ENCODE data around the gene MYOG.
A peak's percentile ranks its signal among the peaks of the same experiment; 100 is the strongest.

Gene MYOG

DNA sequence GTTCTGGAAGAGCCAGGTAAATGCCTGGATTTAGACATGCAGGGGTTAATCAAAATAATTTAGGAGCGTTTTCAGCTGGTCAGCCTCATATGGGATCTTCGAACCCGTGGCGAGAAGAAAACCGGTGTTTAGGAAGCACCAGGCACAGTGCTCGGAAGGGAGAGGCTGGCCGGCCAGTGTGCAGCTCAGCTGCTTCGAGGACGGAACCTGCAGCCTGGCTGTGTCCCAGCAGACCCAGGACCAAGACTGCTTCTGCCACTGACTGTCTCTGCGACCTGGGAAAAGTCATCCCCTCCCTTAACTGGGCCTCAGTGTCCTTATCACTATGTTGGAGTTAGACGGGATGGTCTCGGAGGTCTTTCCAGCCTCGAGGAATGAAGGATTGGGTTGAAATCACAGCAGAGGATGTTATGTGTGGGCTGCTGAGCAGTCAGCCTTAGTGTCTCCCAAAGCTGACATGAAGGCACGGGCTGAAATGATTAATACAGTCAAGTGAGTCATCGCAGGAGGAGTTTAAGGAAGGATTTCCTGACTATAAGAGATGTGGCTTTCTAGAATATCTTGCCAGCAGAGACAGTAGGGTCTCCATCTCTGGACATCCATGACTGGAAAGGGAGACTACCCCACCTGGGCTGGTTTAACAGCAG, 38.7 kb downstream of the MYOG start:
- DNase-seq (ENCODE audit: low read depth) = no peak

DNA sequence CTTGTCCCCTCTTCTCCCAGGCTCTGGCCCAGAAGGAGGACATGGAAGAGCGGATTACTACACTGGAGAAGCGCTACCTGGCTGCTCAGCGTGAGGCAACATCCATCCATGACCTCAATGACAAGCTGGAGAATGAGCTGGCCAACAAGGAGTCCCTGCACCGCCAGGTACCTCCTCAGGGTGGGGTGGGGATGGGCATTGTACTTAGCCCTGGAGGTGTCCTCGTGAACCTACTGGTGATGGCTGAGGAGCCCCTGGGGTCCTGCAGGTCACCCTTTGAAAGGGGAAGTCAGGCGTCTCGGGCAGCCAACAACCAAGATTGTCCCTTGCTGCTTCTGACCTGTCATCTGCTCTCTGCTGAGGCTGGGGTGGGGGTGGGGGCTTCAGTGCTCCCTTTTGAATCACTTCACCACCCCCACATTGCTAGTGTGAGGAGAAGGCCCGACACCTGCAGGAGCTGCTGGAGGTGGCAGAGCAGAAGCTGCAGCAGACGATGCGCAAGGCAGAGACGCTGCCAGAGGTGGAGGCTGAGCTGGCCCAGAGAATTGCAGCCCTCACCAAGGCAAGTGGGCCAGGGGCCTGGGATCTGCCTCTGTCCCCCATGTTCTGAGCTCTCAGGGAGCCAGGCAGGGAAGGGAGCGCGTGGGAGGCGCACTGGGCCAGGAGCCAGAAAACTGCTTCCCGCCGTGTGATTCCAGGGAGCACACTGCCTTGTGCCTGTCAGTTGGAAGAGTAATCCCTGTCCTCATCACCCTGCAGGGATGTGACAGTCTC, 39.8 kb downstream of the MYOG start:
- no peak for DNase-seq (ENCODE audit: low read depth)

- no peak for DNase-seq (ENCODE audit: low read depth)
Observed at GRCh38 chr1:203045336-203045735, 40.5 kb downstream of the MYOG start.

GRCh38 chr1:203044546-203045250, 41.1 kb downstream of the MYOG start:
- no peak for DNase-seq (ENCODE audit: low read depth)

DNA sequence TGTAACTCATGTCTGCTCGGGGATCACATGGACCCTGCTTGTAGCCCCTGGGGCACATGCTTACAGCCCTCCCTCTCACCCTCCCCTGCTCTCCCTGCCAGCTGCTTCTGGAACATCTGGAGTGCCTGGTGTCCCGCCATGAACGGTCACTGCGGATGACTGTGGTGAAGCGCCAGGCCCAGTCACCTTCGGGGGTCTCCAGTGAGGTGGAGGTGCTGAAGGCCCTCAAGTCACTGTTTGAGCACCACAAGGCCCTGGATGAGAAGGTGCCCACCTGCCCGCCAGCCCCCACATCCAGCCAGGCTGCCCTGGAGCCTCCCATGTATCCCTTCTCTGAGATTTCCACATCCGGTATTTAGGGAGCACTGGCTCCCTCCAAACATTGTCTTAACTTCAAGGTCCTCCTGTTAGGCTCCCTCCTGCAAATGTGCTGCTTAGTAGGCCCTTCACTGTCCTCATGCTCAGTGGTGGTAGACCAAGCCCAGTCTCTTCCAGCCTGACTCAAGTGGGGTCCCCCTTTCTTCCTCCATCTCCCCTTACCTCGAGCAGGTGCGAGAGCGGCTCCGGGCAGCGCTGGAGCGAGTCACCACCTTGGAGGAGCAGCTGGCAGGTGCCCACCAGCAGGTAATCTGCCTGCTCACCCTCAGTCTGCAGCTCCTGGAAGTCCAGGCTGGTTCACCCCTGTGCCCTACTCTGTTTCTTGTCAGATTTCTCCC, 41.8 kb downstream of the MYOG start:
- no peak for DNase-seq (ENCODE audit: low read depth)

GRCh38 chr1:203041351-203041932, 44.4 kb downstream of the MYOG start:
- DNase-seq (ENCODE audit: low read depth) = no peak

DNA sequence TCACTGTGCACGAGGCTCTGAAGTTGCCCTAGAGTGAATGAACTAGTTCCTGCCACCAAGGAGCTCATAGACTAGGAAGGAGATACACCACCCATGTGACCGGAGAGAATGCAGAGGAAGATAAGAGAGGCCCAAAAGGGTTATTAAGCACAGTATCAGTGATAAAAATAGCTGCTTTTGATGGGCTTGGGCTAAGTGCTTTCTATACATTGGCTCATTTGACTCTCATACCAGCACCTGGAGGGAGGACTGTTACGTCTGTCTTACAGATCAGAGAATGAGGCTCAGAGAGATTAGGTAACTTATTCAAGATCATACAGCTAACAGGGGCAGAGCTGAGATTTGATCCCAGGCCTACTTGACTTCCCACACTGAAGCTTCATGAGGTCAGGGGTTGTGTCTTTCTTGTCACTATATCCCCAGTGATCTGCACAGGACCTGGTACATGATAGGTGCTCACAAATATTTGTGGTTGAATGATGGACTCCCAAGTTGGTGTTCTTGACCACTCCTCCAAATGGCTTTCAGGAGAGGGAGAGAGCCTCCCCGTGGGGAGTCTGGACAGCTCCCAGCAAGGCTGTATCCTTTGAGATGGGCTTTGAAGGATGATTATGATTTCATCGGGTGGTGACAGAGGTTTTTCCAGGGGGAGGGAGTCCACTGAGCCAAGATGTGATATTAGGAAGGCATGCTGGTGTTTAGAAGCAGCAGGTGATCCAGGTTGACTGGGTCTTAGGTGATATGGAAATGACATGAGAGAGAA, 45.1 kb downstream of the MYOG start:
- no peak for DNase-seq (ENCODE audit: low read depth)

GRCh38 chr1:203039609-203040512, 46.0 kb downstream of the MYOG start:
- DNase-seq (ENCODE audit: low read depth) = no peak

DNA sequence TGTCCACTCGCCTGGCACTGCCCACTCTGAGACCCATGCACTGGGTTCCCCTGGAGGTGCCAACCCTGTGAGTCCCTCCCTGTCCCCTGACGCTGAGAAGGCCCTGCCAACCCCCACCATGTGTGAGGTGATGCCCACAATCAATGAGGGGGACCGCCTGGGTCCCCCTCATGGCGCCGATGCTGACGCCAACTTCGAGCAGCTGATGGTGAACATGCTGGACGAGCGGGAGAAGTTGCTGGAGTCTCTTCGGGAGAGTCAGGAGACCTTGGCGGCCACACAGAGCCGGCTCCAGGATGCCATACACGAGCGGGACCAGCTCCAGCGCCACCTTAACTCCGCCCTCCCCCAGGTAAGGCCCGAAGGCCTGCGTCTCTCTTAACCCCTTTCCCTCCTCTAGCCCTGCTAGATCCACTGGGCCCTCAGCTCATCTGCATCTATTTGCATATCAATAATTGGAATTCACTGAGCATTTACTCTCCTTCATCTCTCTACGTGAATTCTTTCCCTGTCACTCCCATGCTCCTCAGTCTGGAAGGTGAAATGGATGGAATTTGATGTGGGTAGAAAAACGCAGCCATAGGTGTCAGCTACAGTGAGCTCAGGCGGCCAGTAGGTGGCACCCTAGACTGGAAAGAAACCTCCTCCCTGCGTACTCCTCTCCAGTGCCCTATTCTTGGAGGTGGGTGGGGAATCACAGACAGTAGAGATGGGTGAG, 46.8 kb downstream of the MYOG start:
- peak; percentile 55 for DNase-seq (ENCODE audit: low read depth)

- no peak for DNase-seq (ENCODE audit: low read depth)
Observed at GRCh38 chr1:203038217-203038741, 47.5 kb downstream of the MYOG start.

GRCh38 chr1:203037509-203038190, 48.2 kb downstream of the MYOG start:
- DNase-seq (ENCODE audit: low read depth) = no peak

- DNase-seq (ENCODE audit: low read depth) = no peak
Observed at GRCh38 chr1:203036537-203036936, 49.3 kb downstream of the MYOG start.

DNA sequence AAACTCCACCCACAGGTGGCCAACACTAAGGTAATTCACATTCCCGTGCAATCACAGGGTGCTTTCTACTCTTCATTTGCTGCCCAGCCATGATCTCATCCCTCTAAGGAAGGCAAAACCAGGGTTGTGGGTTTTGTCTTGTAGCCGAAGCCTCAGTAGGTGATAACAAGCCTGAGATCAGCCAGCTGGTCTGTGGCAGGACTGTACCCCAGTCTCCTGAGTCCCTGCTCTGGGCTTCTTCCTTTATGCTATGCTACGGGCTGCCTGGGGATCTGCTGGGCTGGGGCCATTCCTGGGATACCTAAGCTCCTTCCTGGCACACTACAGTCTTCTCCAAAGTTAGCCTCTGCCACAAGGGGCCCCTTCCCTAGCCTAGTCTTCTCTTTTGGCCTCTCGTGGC, 49.7 kb downstream of the MYOG start:
- no peak for DNase-seq (ENCODE audit: low read depth)

DNA sequence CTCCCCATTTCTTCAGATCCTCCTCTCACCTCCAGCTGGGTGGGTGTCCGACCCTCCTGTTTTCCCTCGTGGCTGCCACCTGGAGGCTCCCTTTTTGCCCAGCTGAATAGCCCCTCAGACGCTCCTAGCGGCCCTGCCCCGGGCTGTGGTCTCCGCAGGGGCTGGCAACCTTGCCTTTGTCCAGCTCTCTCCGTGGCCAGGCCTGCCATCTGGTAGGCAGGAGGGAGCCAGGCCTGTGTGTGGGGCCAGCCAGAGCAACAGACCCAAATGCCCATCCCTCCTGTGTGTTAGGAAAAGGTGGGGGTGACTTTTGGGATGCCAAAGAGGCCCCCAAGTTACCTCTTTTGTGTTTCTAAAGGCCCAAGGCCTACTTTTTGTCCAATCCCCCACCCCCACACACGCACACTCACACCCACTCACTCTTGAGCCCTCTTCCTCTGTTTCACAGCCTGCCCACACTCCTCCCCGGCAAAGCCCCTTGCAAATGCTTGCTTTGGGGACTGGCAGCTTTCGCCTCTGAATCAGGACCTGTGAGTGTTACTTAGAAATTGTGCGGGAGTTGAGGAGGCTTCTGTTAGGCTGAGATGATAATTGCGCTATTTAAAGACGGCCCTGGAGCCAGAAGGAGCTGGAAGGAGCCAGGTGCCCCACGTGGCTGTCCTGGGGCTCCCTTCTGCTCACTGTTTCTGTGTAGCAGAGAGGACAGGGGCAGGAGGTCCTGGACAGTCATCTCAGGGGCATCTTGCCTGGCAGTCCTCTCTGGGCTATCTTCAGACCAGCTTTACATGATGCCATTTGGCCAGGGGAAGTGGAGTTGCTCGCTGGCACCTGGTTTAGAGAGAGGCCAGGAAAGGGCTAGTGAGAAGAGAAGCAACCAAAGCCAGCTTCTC, 50.5 kb downstream of the MYOG start:
- DNase-seq (ENCODE audit: low read depth) = no peak

DNA sequence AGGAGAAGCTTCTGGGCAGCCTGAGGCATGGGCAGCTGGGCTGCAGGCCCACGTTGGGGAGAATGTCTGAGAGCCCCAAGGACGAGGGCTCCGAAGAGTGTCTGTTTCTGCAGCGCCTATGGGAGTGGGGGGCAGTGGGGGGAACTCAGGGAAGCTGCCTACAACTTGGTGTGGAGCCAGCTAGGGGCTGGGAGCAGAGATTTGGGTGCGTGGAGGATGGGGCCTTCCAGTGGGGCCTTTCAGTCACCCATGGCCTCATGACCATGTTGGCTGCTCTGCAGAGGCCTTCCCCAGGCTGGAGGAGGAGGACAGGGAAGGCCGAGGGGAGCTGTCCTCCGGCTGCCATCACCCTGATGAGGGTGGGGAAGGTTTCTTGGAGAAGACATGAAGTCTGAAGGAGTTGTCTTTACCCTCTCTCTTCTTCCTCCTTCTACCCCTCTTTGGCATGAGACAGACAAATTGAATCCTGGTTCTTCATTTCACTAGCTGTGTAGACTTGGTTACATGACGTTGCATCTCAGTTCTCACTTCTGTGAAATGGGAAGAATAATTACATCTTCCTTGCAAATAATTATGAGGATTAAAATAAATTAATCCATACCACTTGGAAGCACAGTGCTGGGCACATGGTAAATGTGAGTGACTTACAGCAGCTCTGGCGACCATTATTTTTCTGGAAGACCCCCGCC, 51.2 kb downstream of the MYOG start:
- DNase-seq (ENCODE audit: low read depth) = no peak

DNA sequence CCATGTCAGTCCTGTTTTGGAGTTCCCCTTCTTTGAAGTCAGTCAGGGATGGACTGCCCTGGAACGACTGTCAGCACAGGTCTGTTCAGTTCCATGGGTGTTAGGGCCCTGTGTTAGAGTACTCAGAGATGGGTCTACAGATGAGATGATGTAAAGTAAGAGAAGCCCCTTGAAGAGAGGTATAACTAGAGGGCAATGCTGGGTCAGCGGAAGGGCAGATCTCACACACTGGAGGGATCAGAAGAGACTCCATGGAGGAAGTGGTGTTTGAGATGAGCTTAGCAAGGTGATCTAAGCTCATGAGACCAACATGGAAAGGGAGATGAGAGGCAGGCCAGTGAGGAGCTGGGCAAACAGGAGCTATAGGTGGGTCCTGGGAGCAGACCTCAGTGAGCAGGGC, 51.9 kb downstream of the MYOG start:
- DNase-seq (ENCODE audit: low read depth) = no peak

- DNase-seq (ENCODE audit: low read depth) = no peak
Observed at GRCh38 chr1:203033287-203033686, 52.5 kb downstream of the MYOG start.

Data from stimulated activated CD8-positive, alpha-beta memory T cell treated with anti-CD3 and anti-CD28 coated beads, Interleukin-4, amount 100 ng/mL, for 24 hours (primary cell).